Naive thymus-derived CD4-positive, alpha-beta T cell (primary cell): ENCODE data around the gene DNAJC1. TPM values are rescaled to one million over a fixed set of nuclear protein-coding genes. Genes with fewer than 3 reads are reported as not detected.

ENCODE experiments used
- ATAC-seq: fragments of 150-1000 bp; cut with Tn5 transposase; 2 replicates; pipeline ENCODE4 v1.10.0; 2021; ENCODE audit warnings: mild to moderate bottlenecking, moderate library complexity
- CTCF ChIA-PET: fragments of 350-600 bp; sonication (Branson Sonifier 250); formaldehyde crosslinking; loops from one replicate; lab custom pipeline; 2021; ENCODE audit warnings: antibody characterized with exemption; lab: Charles Lee
- POLR2A ChIA-PET: fragments of 350-600 bp; sonication (Branson Sonifier 250); formaldehyde crosslinking; loops from one replicate; lab custom pipeline; 2021; ENCODE audit warnings: antibody characterized with exemption, inconsistent platforms; lab: Charles Lee
- DNase-seq, 9 donors: peaks; one replicate each; pipeline versions ENCODE4 v3.0.0 to v3.0.0-alpha.2; 2020 to 2022; ENCODE audit warnings: mixed read lengths in 1 of 9
- H3K27ac ChIP-seq: one replicate; pipeline ENCODE4 v1.7.0; 2013; ENCODE audit warnings: mild to moderate bottlenecking, low read depth, low read length, moderate library complexity
- H3K27me3 ChIP-seq, 2 donors: one replicate each; pipeline ENCODE4 v1.7.0; 2013; ENCODE audit warnings: low read length in 2 of 2, mild to moderate bottlenecking in 2 of 2, moderate library complexity in 2 of 2; ENCODE audit not compliant: control insufficient read depth in 2 of 2, insufficient read depth in 2 of 2
- H3K36me3 ChIP-seq, 3 experiments: 1 replicate in 2 of 3; 2 replicates in 1 of 3; pipeline ENCODE4 v1.7.0; 2013; ENCODE audit warnings: low read length in 3 of 3, mild to moderate bottlenecking in 3 of 3, moderate library complexity in 1 of 3; ENCODE audit not compliant: insufficient read depth in 3 of 3, control insufficient read depth in 2 of 3
- H3K4me1 ChIP-seq, 2 donors: one replicate each; pipeline ENCODE4 v1.7.0; 2013; ENCODE audit warnings: low read length in 2 of 2, mild to moderate bottlenecking in 2 of 2, moderate library complexity in 1 of 2; ENCODE audit not compliant: control insufficient read depth in 2 of 2, insufficient read depth in 2 of 2
- H3K4me3 ChIP-seq: 2 replicates; pipeline ENCODE4 v1.7.0; 2013; ENCODE audit warnings: mild to moderate bottlenecking, low read length
- H3K9me3 ChIP-seq, 3 experiments: 1 replicate in 2 of 3; 2 replicates in 1 of 3; pipeline ENCODE4 v1.7.0; 2013; ENCODE audit warnings: low read length in 3 of 3; ENCODE audit not compliant: control insufficient read depth in 2 of 3
- H3K27ac Mint-ChIP-seq, 9 donors: one replicate each; pipeline ENCODE4 v1.8.0; 2020 to 2022; ENCODE audit warnings: mixed read lengths in 9 of 9, mild to moderate bottlenecking in 8 of 9, moderate library complexity in 5 of 9, inconsistent platforms in 2 of 9
- H3K27me3 Mint-ChIP-seq, 5 donors: one replicate each; pipeline ENCODE4 v1.8.0; 2021 to 2022; ENCODE audit warnings: mixed read lengths in 5 of 5, mild to moderate bottlenecking in 1 of 5
- H3K36me3 Mint-ChIP-seq, 5 donors: one replicate each; pipeline ENCODE4 v1.8.0; 2020 to 2022; ENCODE audit warnings: mixed read lengths in 5 of 5, mild to moderate bottlenecking in 3 of 5, inconsistent platforms in 1 of 5
- H3K4me1 Mint-ChIP-seq, 7 donors: one replicate each; pipeline ENCODE4 v1.8.0; 2020 to 2022; ENCODE audit warnings: mixed read lengths in 7 of 7, mild to moderate bottlenecking in 3 of 7, inconsistent platforms in 1 of 7
- H3K4me3 Mint-ChIP-seq, 10 donors: one replicate each; pipeline ENCODE4 v1.8.0; 2020 to 2022; ENCODE audit warnings: mild to moderate bottlenecking in 10 of 10, mixed read lengths in 10 of 10, moderate library complexity in 6 of 10, inconsistent platforms in 2 of 10
- H3K9me3 Mint-ChIP-seq, 11 donors: one replicate each; pipeline ENCODE4 v1.8.0; 2020 to 2022; ENCODE audit warnings: mixed read lengths in 11 of 11, mild to moderate bottlenecking in 4 of 11, inconsistent platforms in 1 of 11, moderate library complexity in 1 of 11
- intact Hi-C, 2 donors: fragments of 100-400 bp; cut with micrococcal nuclease; formaldehyde crosslinking; loops; one replicate each; pipeline ENCODE4 v1.15.1; 2023
- polyA plus RNA-seq, 2 donors: library from polyadenylated mRNA; unstranded; fragments of 300-500 nt; fragmentation: Illumina TruSeq; gene quantifications; one replicate each; pipeline ENCODE4 v1.2.3, GENCODE V29; 2021
- total RNA-seq, 6 experiments: library from RNA in 5 of 6; stranded (reverse) in 5 of 6; gene quantifications; 1 replicate in 5 of 6; 2 replicates in 1 of 6; pipeline ENCODE4 v1.2.3 and lab custom pipeline; 2021 to 2026

Gene DNAJC1
- total and polyA plus RNA-seq, 7 experiments from 2014 or later, result 9.4 to 23.9 (median 12.1) TPM

GRCh38 chr10:21754410-21755011 is 249.0 kb downstream of the DNAJC1 start:
- no peak for DNase-seq
- peaks cover 0 to 17% (median 0%) of the 10 kb centered on the region in 3 experiments for H3K36me3 ChIP-seq
- Mint-ChIP-seq H3K36me3 (peaks cover 0 to 10% (median 0%) of the 10 kb centered on the region in 5 donors), H3K27ac (peak overlapping the region in 1 of 9 donors; percentile 51), H3K27me3 (no peaks in the 10 kb centered on the region), H3K4me1 (peaks cover 0 to 4% (median 0%) of the 10 kb centered on the region in 7 donors), H3K9me3 (no peaks in the 10 kb centered on the region), H3K4me3 (no peak overlapping the region)
- no peaks in the 10 kb centered on the region for H3K9me3 ChIP-seq
- H3K4me3 ChIP-seq, result no peak overlapping the region
- intact Hi-C loops, result no loop called here
- H3K27me3 ChIP-seq, result no peaks in the 10 kb centered on the region
- peak; percentile 21 for ATAC-seq
- CTCF ChIA-PET, result no interaction called here
- no peak overlapping the region for H3K27ac ChIP-seq
- H3K4me1 ChIP-seq, result no peaks in the 10 kb centered on the region
- POLR2A ChIA-PET, result interaction anchor here (1.6 kb wide), 1 partner anchor 10 kb away, joined by 5 read pairs; no protein-coding TSS in a partner anchor

- no peak overlapping the region for H3K27ac ChIP-seq
- no peaks in the 10 kb centered on the region for H3K9me3 ChIP-seq
- H3K4me1 ChIP-seq, result no peaks in the 10 kb centered on the region
- Mint-ChIP-seq H3K4me1 (peaks cover 0 to 4% (median 0%) of the 10 kb centered on the region in 7 donors), H3K27ac (peak overlapping the region in 1 of 9 donors; percentile 85), H3K4me3 (no peak overlapping the region), H3K27me3 (no peaks in the 10 kb centered on the region), H3K9me3 (no peaks in the 10 kb centered on the region), H3K36me3 (peaks cover 0 to 5% (median 0%) of the 10 kb centered on the region in 5 donors)
- intact Hi-C loops, result no loop called here
- CTCF ChIA-PET, result no interaction called here
- H3K4me3 ChIP-seq, result no peak overlapping the region
- ATAC-seq (no peak), DNase-seq (no peak)
- H3K36me3 ChIP-seq, result peaks cover 0 to 9% (median 0%) of the 10 kb centered on the region in 3 experiments
- POLR2A ChIA-PET, result interaction anchor here (0.9 kb wide), 1 partner anchor 12 kb away, joined by 3 read pairs; no protein-coding TSS in a partner anchor
- no peaks in the 10 kb centered on the region for H3K27me3 ChIP-seq
Observed at GRCh38 chr10:21753497-21754270, 249.8 kb downstream of the DNAJC1 start.

- Histone ChIP-seq H3K4me1 (no peaks in the 10 kb centered on the region), H3K36me3 (no peaks in the 10 kb centered on the region), H3K4me3 (no peak overlapping the region), H3K27ac (no peak overlapping the region), H3K9me3 (no peaks in the 10 kb centered on the region), H3K27me3 (no peaks in the 10 kb centered on the region)
- no peaks in the 10 kb centered on the region for H3K9me3 Mint-ChIP-seq
- CTCF ChIA-PET, result interaction anchor here (0.9 kb wide), 1 partner anchor 77 kb away, joined by 3 read pairs; no protein-coding TSS in a partner anchor
- peak overlapping the region in 3 of 9 donors; percentile 8 to 62 (median 18) for H3K27ac Mint-ChIP-seq
- intact Hi-C loops, result no loop called here
- no peak overlapping the region for H3K4me3 Mint-ChIP-seq
- peaks cover 0 to 15% (median 9%) of the 10 kb centered on the region in 7 donors for H3K4me1 Mint-ChIP-seq
- H3K27me3 Mint-ChIP-seq, result no peaks in the 10 kb centered on the region
- DNase-seq, result no peak
- POLR2A ChIA-PET, result interaction anchor here (0.6 kb wide), 1 partner anchor 390 kb away, joined by 3 read pairs; no protein-coding TSS in a partner anchor
- H3K36me3 Mint-ChIP-seq, result peaks cover 0 to 12% (median 0%) of the 10 kb centered on the region in 5 donors
- no peak for ATAC-seq
Observed at GRCh38 chr10:21751341-21752310, 251.9 kb downstream of the DNAJC1 start.

GRCh38 chr10:21750424-21750823 is 253.1 kb downstream of the DNAJC1 start:
- Histone ChIP-seq H3K4me3 (no peak overlapping the region), H3K36me3 (no peaks in the 10 kb centered on the region), H3K4me1 (peaks cover 5 to 7% of the 10 kb centered on the region in 2 donors), H3K27ac (no peak overlapping the region), H3K9me3 (no peaks in the 10 kb centered on the region), H3K27me3 (no peaks in the 10 kb centered on the region)
- intact Hi-C loops, result no loop called here
- H3K4me3 Mint-ChIP-seq, result peak overlapping the region in 1 of 10 donors; percentile 19
- H3K4me1 Mint-ChIP-seq, result peaks cover 8 to 24% (median 17%) of the 10 kb centered on the region in 7 donors
- no peak overlapping the region for H3K27ac Mint-ChIP-seq
- ChIA-PET CTCF (no interaction called here), POLR2A (interaction anchor here (0.5 kb wide), 1 partner anchor 11 kb away, joined by 3 read pairs; no protein-coding TSS in a partner anchor)
- no peaks in the 10 kb centered on the region for H3K27me3 Mint-ChIP-seq
- no peaks in the 10 kb centered on the region for H3K9me3 Mint-ChIP-seq
- H3K36me3 Mint-ChIP-seq, result peaks cover 0 to 14% (median 0%) of the 10 kb centered on the region in 5 donors
- DNase-seq (no peak), ATAC-seq (no peak)

GRCh38 chr10:21749788-21750187 is 253.7 kb downstream of the DNAJC1 start:
- no peak overlapping the region for H3K4me3 Mint-ChIP-seq
- H3K27ac Mint-ChIP-seq, result no peak overlapping the region
- ChIA-PET CTCF (no interaction called here), POLR2A (interaction anchor here (0.6 kb wide), 1 partner anchor 247 kb away, joined by 3 read pairs; no protein-coding TSS in a partner anchor)
- Histone ChIP-seq H3K4me3 (no peak overlapping the region), H3K36me3 (no peaks in the 10 kb centered on the region), H3K27me3 (no peaks in the 10 kb centered on the region), H3K4me1 (peaks cover 5 to 7% of the 10 kb centered on the region in 2 donors), H3K27ac (no peak overlapping the region), H3K9me3 (no peaks in the 10 kb centered on the region)
- H3K36me3 Mint-ChIP-seq, result peaks cover 0 to 14% (median 1%) of the 10 kb centered on the region in 5 donors
- peaks cover 8 to 24% (median 17%) of the 10 kb centered on the region in 7 donors for H3K4me1 Mint-ChIP-seq
- intact Hi-C loops, result loop anchor here (5.0 to 10.0 kb wide), 2 partner anchors 45 to 252 kb away; no protein-coding TSS in a partner anchor
- no peaks in the 10 kb centered on the region for H3K27me3 Mint-ChIP-seq
- no peak for ATAC-seq
- no peaks in the 10 kb centered on the region for H3K9me3 Mint-ChIP-seq
- no peak for DNase-seq
